CD8-positive, alpha-beta memory T cell (primary cell): ENCODE data around the gene LIPN. TPM values are rescaled to one million over a fixed set of nuclear protein-coding genes. Genes with fewer than 3 reads are reported as not detected.

Source experiments
- CTCF ChIA-PET: fragments of 350-600 bp; sonication (Branson Sonifier 250); formaldehyde crosslinking; loops from one replicate; lab custom pipeline; 2021; ENCODE audit warnings: antibody characterized with exemption; lab: Charles Lee
- POLR2A ChIA-PET: fragments of 350-600 bp; sonication (Branson Sonifier 250); formaldehyde crosslinking; loops from one replicate; lab custom pipeline; 2021; ENCODE audit warnings: antibody characterized with exemption; lab: Charles Lee
- DNase-seq, 5 donors: peaks; one replicate each; pipeline versions ENCODE4 v3.0.0 to v3.0.0-alpha.2; 2020 to 2022; ENCODE audit warnings: mixed read lengths in 1 of 5
- H3K27ac ChIP-seq: one replicate; pipeline ENCODE4 v1.7.0; 2013; ENCODE audit warnings: low read depth, mild to moderate bottlenecking, low read length, moderate library complexity
- H3K27me3 ChIP-seq: 2 replicates; pipeline ENCODE4 v1.7.0; 2013; ENCODE audit warnings: low read length, mild to moderate bottlenecking; ENCODE audit not compliant: insufficient read depth, poor library complexity, severe bottlenecking
- H3K36me3 ChIP-seq: 2 replicates; pipeline ENCODE4 v1.7.0; 2013; ENCODE audit warnings: mild to moderate bottlenecking, low read length, moderate library complexity; ENCODE audit not compliant: insufficient read depth
- H3K4me1 ChIP-seq: 2 replicates; pipeline ENCODE4 v1.7.0; 2013; ENCODE audit warnings: mild to moderate bottlenecking, low read length, moderate library complexity; ENCODE audit not compliant: insufficient read depth
- H3K4me3 ChIP-seq: 2 replicates; pipeline ENCODE4 v1.7.0; 2013; ENCODE audit warnings: mild to moderate bottlenecking, low read length
- H3K9me3 ChIP-seq: 2 replicates; pipeline ENCODE4 v1.7.0; 2013; ENCODE audit warnings: mild to moderate bottlenecking, low read length
- H3K27ac Mint-ChIP-seq, 8 donors: one replicate each; pipeline ENCODE4 v1.8.0; 2020 to 2021; ENCODE audit warnings: mixed read lengths in 8 of 8, mild to moderate bottlenecking in 6 of 8, inconsistent platforms in 3 of 8, moderate library complexity in 3 of 8
- H3K27me3 Mint-ChIP-seq, 2 donors: one replicate each; pipeline ENCODE4 v1.8.0; 2020 to 2021; ENCODE audit warnings: mixed read lengths in 2 of 2, mild to moderate bottlenecking in 1 of 2, moderate library complexity in 1 of 2
- H3K36me3 Mint-ChIP-seq, 3 donors: one replicate each; pipeline ENCODE4 v1.8.0; 2020 to 2021; ENCODE audit warnings: mixed read lengths in 3 of 3, inconsistent platforms in 1 of 3, mild to moderate bottlenecking in 1 of 3
- H3K4me1 Mint-ChIP-seq, 3 donors: one replicate each; pipeline ENCODE4 v1.8.0; 2020 to 2021; ENCODE audit warnings: mixed read lengths in 3 of 3, inconsistent platforms in 1 of 3, mild to moderate bottlenecking in 1 of 3
- H3K4me3 Mint-ChIP-seq, 7 donors: one replicate each; pipeline ENCODE4 v1.8.0; 2020 to 2021; ENCODE audit warnings: mixed read lengths in 7 of 7, mild to moderate bottlenecking in 6 of 7, moderate library complexity in 4 of 7, inconsistent platforms in 2 of 7
- H3K9me3 Mint-ChIP-seq, 5 donors: one replicate each; pipeline ENCODE4 v1.8.0; 2020 to 2022; ENCODE audit warnings: mixed read lengths in 5 of 5, mild to moderate bottlenecking in 3 of 5, moderate library complexity in 2 of 5, inconsistent platforms in 1 of 5
- polyA plus RNA-seq: library from polyadenylated mRNA; unstranded; fragments of 300-500 nt; fragmentation: Illumina TruSeq; gene quantifications from one replicate; pipeline ENCODE4 v1.2.3, GENCODE V29; 2021
- total RNA-seq, 2 experiments: library from RNA; stranded (reverse); gene quantifications; one replicate each; pipeline ENCODE4 v1.2.3, GENCODE V29; 2021

LIPN gene
- total and polyA plus RNA-seq, 3 experiments from 2014 or later = not detected

DNA sequence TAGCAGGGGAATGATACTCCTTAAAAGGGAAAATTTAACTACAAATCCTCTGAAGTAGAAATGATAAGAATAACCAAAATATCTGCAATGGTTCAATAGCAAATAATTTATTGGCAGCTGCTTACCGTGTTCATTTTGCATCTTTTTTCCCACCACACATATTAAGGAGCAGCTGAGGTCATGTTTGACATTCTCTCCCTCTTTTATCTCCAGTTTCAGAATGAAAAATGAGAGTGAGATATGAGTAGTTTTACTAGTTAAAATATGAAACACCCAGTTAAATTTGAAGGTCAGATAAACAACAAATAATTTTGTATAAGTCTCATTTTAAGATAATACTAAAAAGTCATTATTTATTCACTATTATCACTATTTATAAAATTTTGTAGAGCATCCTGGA, 3.1 kb downstream of the LIPN start:
- no peak overlapping the region for H3K27ac ChIP-seq
- H3K27me3 ChIP-seq = no peaks in the 10 kb centered on the region
- H3K9me3 ChIP-seq = no peaks in the 10 kb centered on the region
- H3K4me1 ChIP-seq = no peaks in the 10 kb centered on the region
- Mint-ChIP-seq H3K4me1 (peaks cover 4 to 6% (median 5%) of the 10 kb centered on the region in 3 donors), H3K27ac (no peak overlapping the region), H3K36me3 (no peaks in the 10 kb centered on the region), H3K4me3 (no peak overlapping the region), H3K9me3 (no peaks in the 10 kb centered on the region), H3K27me3 (peaks cover 0 to 1% of the 10 kb centered on the region in 2 donors)
- H3K4me3 ChIP-seq = no peak overlapping the region
- no peaks in the 10 kb centered on the region for H3K36me3 ChIP-seq
- no peak for DNase-seq
- CTCF ChIA-PET = interaction anchor here (0.9 kb wide), 1 partner anchor 48 kb away, joined by 3 read pairs; no protein-coding TSS in a partner anchor
- POLR2A ChIA-PET = no interaction called here

DNA sequence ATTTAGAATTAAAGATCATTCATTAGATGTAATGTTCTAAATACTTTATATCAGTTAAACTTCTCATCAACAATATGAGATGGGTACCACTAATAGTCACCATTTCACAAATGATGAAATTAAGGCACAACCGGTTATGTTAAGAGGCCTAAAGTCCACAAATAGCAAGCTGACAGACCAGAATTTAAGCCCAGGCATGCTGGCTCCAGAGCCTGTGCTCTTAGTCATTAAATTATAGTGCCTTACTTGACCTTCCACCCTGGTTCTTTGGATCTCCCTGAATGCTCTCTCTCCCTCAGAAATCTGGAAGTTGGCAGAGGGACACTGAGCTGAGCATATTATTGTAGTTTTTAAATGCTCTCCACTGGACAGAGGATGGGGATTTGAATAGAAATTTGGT, 3.6 kb downstream of the LIPN start:
- no peaks in the 10 kb centered on the region for H3K9me3 Mint-ChIP-seq
- ChIA-PET POLR2A (no interaction called here), CTCF (interaction anchor here (0.9 kb wide), 1 partner anchor 47 kb away, joined by 3 read pairs; no protein-coding TSS in a partner anchor)
- peaks cover 0 to 1% of the 10 kb centered on the region in 2 donors for H3K27me3 Mint-ChIP-seq
- no peaks in the 10 kb centered on the region for H3K9me3 ChIP-seq
- peaks cover 4 to 6% (median 5%) of the 10 kb centered on the region in 3 donors for H3K4me1 Mint-ChIP-seq
- H3K36me3 Mint-ChIP-seq = no peaks in the 10 kb centered on the region
- H3K4me3 Mint-ChIP-seq = no peak overlapping the region
- H3K36me3 ChIP-seq = no peaks in the 10 kb centered on the region
- no peaks in the 10 kb centered on the region for H3K27me3 ChIP-seq
- no peaks in the 10 kb centered on the region for H3K4me1 ChIP-seq
- H3K27ac Mint-ChIP-seq = no peak overlapping the region
- DNase-seq = no peak
- no peak overlapping the region for H3K27ac ChIP-seq
- H3K4me3 ChIP-seq = no peak overlapping the region

DNA sequence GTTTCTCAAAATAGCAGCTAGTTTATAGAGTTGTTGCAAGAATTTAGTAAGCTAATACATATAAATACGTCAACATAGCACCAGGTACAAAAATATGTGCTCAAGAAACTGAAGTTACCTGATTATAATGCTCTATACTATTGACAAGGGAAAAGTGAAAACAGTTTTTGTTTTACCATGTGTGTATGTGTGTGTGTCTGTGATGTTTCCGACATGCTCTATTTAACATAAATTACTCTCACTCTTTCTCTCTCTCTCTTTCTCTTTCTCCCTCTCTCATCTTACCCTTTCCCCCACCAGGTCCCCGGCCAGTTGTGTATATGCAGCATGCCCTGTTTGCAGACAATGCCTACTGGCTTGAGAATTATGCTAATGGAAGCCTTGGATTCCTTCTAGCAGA, 4.3 kb downstream of the LIPN start:
- DNase-seq = no peak
- Histone ChIP-seq H3K4me1 (no peaks in the 10 kb centered on the region), H3K27ac (no peak overlapping the region), H3K4me3 (no peak overlapping the region), H3K27me3 (no peaks in the 10 kb centered on the region), H3K36me3 (no peaks in the 10 kb centered on the region), H3K9me3 (no peaks in the 10 kb centered on the region)
- Mint-ChIP-seq H3K27ac (no peak overlapping the region), H3K27me3 (peaks cover 0 to 1% of the 10 kb centered on the region in 2 donors), H3K4me1 (peaks cover 4 to 6% (median 5%) of the 10 kb centered on the region in 3 donors), H3K4me3 (no peak overlapping the region), H3K36me3 (no peaks in the 10 kb centered on the region), H3K9me3 (no peaks in the 10 kb centered on the region)
- ChIA-PET CTCF (interaction anchor here (0.9 kb wide), 1 partner anchor 47 kb away, joined by 3 read pairs; no protein-coding TSS in a partner anchor), POLR2A (no interaction called here)

DNA sequence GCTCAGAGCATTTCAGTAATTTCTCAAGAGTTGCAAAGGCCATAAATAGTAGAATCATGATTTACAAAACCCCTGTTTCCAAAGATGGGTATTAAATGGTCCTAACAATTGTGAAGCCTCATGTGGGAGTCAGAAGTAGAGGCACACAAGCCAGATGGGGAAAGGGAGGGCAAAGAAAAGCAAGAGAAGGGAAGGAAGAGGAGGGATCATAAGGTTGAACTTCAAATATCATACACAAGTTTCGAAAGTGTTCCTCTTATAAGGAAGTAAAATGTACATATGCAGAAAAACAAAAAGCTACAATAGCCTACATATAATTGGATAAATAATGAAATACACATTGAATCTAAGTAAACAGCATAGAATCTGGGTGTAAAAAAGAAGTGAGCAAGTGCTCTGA, 6.0 kb downstream of the LIPN start:
- Mint-ChIP-seq H3K9me3 (no peaks in the 10 kb centered on the region), H3K36me3 (no peaks in the 10 kb centered on the region), H3K4me3 (no peak overlapping the region), H3K27ac (no peak overlapping the region), H3K27me3 (peaks cover 0 to 1% of the 10 kb centered on the region in 2 donors), H3K4me1 (no peaks in the 10 kb centered on the region)
- ChIA-PET POLR2A (no interaction called here), CTCF (no interaction called here)
- Histone ChIP-seq H3K36me3 (no peaks in the 10 kb centered on the region), H3K27ac (no peak overlapping the region), H3K4me1 (no peaks in the 10 kb centered on the region), H3K27me3 (no peaks in the 10 kb centered on the region), H3K9me3 (no peaks in the 10 kb centered on the region), H3K4me3 (no peak overlapping the region)
- DNase-seq = no peak

DNA sequence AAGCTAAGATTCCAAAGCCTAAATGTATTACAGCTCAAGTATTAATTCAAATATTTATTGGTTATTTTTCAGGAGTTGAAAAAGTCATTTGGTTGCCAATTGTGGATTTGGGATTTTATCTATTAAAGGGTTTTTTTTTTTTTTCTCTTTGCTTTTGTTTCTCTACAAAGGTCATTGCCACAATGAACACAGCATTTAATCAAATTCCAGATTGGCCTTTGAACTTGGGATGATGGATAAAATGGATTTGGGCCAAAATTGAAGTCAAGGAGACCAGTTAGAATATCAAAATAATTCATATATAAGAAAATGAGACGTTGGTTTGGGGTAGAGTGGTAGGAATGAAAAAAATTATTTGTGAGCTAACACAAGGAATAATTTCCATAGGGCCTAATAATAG, 9.6 kb downstream of the LIPN start:
- H3K36me3 Mint-ChIP-seq = peaks cover 0 to 4% (median 1%) of the 10 kb centered on the region in 3 donors
- Histone ChIP-seq H3K27me3 (no peaks in the 10 kb centered on the region), H3K4me3 (no peak overlapping the region), H3K36me3 (no peaks in the 10 kb centered on the region), H3K27ac (no peak overlapping the region), H3K4me1 (no peaks in the 10 kb centered on the region), H3K9me3 (no peaks in the 10 kb centered on the region)
- H3K4me3 Mint-ChIP-seq = no peak overlapping the region
- POLR2A ChIA-PET = no interaction called here
- CTCF ChIA-PET = no interaction called here
- H3K27ac Mint-ChIP-seq = no peak overlapping the region
- H3K9me3 Mint-ChIP-seq = peaks cover 0 to 11% (median 3%) of the 10 kb centered on the region in 5 donors
- DNase-seq = no peak
- H3K27me3 Mint-ChIP-seq = peaks cover 0 to 1% of the 10 kb centered on the region in 2 donors
- no peaks in the 10 kb centered on the region for H3K4me1 Mint-ChIP-seq

DNA sequence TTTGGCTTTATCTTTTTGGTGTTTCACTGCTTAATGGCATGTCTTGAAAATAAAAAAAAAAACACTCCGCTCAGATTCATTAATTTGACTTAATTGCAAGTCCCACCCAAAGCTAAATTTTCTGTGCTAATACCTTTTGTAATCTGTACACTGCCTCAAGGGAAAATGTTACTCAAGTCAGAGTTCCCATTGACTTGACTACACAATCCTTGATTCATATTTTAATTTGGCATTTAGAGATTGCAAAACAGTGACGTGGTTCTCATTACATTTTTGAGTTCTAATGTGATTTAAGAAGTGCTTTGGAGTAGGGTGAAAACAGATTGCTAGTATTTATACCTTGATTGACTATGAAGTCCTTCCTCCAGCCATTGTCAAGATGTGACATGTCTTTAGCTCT, 21.4 kb downstream of the LIPN start:
- Mint-ChIP-seq H3K4me3 (no peak overlapping the region), H3K9me3 (no peaks in the 10 kb centered on the region), H3K27ac (no peak overlapping the region), H3K36me3 (no peaks in the 10 kb centered on the region), H3K27me3 (peaks cover 3 to 8% of the 10 kb centered on the region in 2 donors), H3K4me1 (peaks cover 2 to 6% (median 4%) of the 10 kb centered on the region in 3 donors)
- H3K27ac ChIP-seq = no peak overlapping the region
- H3K36me3 ChIP-seq = no peaks in the 10 kb centered on the region
- no peaks in the 10 kb centered on the region for H3K9me3 ChIP-seq
- DNase-seq = no peak
- ChIA-PET POLR2A (no interaction called here), CTCF (no interaction called here)
- H3K4me1 ChIP-seq = no peaks in the 10 kb centered on the region
- H3K4me3 ChIP-seq = no peak overlapping the region
- no peaks in the 10 kb centered on the region for H3K27me3 ChIP-seq

DNA sequence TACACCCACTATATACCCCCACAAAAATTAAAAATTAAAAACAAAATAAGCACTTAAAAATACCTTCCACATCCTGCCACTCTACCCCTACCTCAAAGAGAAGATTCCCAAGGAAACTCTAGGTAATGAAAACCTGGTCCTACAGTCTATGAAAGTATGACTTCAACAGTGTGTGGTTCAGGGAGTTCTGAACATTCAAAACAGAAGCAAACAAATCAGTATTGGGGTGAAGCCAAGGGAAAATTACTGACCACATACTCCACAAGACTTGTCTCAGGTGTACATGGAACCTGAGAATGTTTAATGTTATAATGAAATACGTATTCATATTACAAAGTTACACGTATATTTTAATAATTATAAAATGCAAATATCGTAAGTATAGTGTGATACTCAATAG, 22.4 kb downstream of the LIPN start:
- ChIA-PET POLR2A (no interaction called here), CTCF (no interaction called here)
- Mint-ChIP-seq H3K27me3 (peaks cover 3 to 11% of the 10 kb centered on the region in 2 donors), H3K27ac (no peak overlapping the region), H3K9me3 (no peaks in the 10 kb centered on the region), H3K4me1 (peaks cover 2 to 6% (median 4%) of the 10 kb centered on the region in 3 donors), H3K4me3 (no peak overlapping the region), H3K36me3 (no peaks in the 10 kb centered on the region)
- Histone ChIP-seq H3K4me1 (no peaks in the 10 kb centered on the region), H3K36me3 (no peaks in the 10 kb centered on the region), H3K27ac (no peak overlapping the region), H3K27me3 (no peaks in the 10 kb centered on the region), H3K4me3 (no peak overlapping the region), H3K9me3 (no peaks in the 10 kb centered on the region)
- DNase-seq = no peak

DNA sequence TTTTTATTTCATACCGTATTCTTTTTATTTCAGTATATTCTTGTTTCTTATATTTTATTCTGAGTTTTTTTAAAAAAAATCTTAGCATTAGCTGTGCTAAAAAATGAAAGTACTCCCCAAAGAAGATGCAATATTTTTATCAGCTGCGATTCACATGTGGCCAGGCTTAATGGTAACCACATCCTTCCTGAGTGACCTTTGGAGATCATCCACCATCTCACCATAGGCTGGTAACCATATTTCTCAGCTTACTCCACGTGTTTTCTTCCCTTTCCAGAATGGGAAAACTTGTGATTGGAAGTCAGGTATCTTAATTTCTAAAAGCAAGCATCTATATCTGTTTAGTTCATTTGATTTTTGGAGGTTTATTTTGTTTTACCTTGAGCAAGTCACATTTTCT, 23.9 kb downstream of the LIPN start:
- Histone ChIP-seq H3K27ac (no peak overlapping the region), H3K36me3 (no peaks in the 10 kb centered on the region), H3K27me3 (no peaks in the 10 kb centered on the region), H3K9me3 (no peaks in the 10 kb centered on the region), H3K4me1 (no peaks in the 10 kb centered on the region), H3K4me3 (no peak overlapping the region)
- ChIA-PET POLR2A (no interaction called here), CTCF (no interaction called here)
- Mint-ChIP-seq H3K4me1 (peaks cover 2 to 6% (median 4%) of the 10 kb centered on the region in 3 donors), H3K27ac (peak overlapping the region in 1 of 8 donors; percentile 2), H3K36me3 (no peaks in the 10 kb centered on the region), H3K27me3 (peaks cover 3 to 11% of the 10 kb centered on the region in 2 donors), H3K4me3 (no peak overlapping the region), H3K9me3 (no peaks in the 10 kb centered on the region)
- DNase-seq = no peak
